Kidney (tissue), 14 donors: ENCODE data around the gene PTPRG. TPM values are rescaled to one million over a fixed set of nuclear protein-coding genes. Genes with fewer than 3 reads are reported as not detected.

Experiments
- DNase-seq, 5 donors: peaks; one replicate each; pipeline ENCODE4 v3.0.0-alpha.2; 2013 to 2020
- FAIRE-seq: peaks from 2 replicates; lab custom pipeline; 2012; peaks lifted over from hg19 to GRCh38; lab: Jason Lieb, UNC
- H3K27ac ChIP-seq, 2 donors: one replicate each; pipeline ENCODE4 v1.7.0; 2013; ENCODE audit warnings: low read depth in 2 of 2, low read length in 2 of 2, inconsistent platforms in 1 of 2
- H3K27me3 ChIP-seq: one replicate; pipeline ENCODE4 v1.7.1; 2013; ENCODE audit warnings: low read length, inconsistent platforms; ENCODE audit not compliant: control insufficient read depth, insufficient read depth
- H3K36me3 ChIP-seq, 3 donors: one replicate each; pipeline versions ENCODE4 v1.7.0 to v1.7.1; 2013; ENCODE audit warnings: low read length in 3 of 3, control low read depth in 1 of 3, inconsistent platforms in 1 of 3; ENCODE audit not compliant: insufficient read depth in 3 of 3, control insufficient read depth in 2 of 3
- H3K4me1 ChIP-seq, 3 donors: one replicate each; pipeline versions ENCODE4 v1.7.0 to v1.7.1; 2013; ENCODE audit warnings: low read length in 3 of 3, inconsistent platforms in 1 of 3, low read depth in 1 of 3; ENCODE audit not compliant: control insufficient read depth in 2 of 3, insufficient read depth in 2 of 3
- H3K4me3 ChIP-seq, 3 donors: one replicate each; pipeline versions ENCODE4 v1.7.0 to v1.8.1; 2013; ENCODE audit warnings: low read length in 3 of 3, control low read depth in 1 of 3, inconsistent platforms in 1 of 3
- H3K9ac ChIP-seq, 3 donors: one replicate each; pipeline versions ENCODE4 v1.7.0 to v1.7.1; 2013; ENCODE audit warnings: low read length in 3 of 3, control low read depth in 1 of 3, inconsistent platforms in 1 of 3
- H3K9me3 ChIP-seq, 3 donors: one replicate each; pipeline versions ENCODE4 v1.7.0 to v1.7.1; 2013; ENCODE audit warnings: low read length in 3 of 3, control low read depth in 1 of 3, inconsistent platforms in 1 of 3; ENCODE audit not compliant: control insufficient read depth in 2 of 3, insufficient read depth in 1 of 3
- intact Hi-C: fragments of 100-400 bp; cut with DNase I; formaldehyde crosslinking; loops from one replicate; pipeline ENCODE4 v1.11.1; 2022
- polyA plus RNA-seq: library from polyadenylated mRNA; stranded (reverse); fragments of 350-450 nt; fragmentation: Illumina TruSeq; extraction: RNeasy Lipid Tissue Mini Kit (QIAGEN cat#74804); gene quantifications from one replicate; pipeline ENCODE4 v1.2.3, GENCODE V29; 2014; ENCODE audit warnings: low read depth, low replicate concordance; ENCODE audit not compliant: insufficient read depth
- total RNA-seq: library from RNA; stranded (reverse); fragmentation: NEBNext Ultra II Directional; extraction: Animal tissue kit (Norgen Biotek cat#: 25700); gene quantifications from one replicate; pipeline ENCODE4 v1.2.1, GENCODE V29; 2021
- TF ChIP-seq, protein P1 (sequence below): IDR thresholded peaks from 3 replicates; pipeline ENCODE4 v1.5.1; 2012; ENCODE audit warnings: mild to moderate bottlenecking, moderate library complexity, borderline replicate concordance; ENCODE audit not compliant: insufficient read depth; ENCODE audit errors: extremely low read depth
- donor health status: control.
- donor health status: control.
- donor health status: control.
- donor health status: control.
- donor health status: control.
- donor health status: DM: yes; HTN: yes; CAD: no.
- donor health status: Normal renal cell carcinoma (clear cell type).

Gene PTPRG
- total and polyA plus RNA-seq, 2 donors from 2014 or later = 9.2 to 154 TPM

DNA sequence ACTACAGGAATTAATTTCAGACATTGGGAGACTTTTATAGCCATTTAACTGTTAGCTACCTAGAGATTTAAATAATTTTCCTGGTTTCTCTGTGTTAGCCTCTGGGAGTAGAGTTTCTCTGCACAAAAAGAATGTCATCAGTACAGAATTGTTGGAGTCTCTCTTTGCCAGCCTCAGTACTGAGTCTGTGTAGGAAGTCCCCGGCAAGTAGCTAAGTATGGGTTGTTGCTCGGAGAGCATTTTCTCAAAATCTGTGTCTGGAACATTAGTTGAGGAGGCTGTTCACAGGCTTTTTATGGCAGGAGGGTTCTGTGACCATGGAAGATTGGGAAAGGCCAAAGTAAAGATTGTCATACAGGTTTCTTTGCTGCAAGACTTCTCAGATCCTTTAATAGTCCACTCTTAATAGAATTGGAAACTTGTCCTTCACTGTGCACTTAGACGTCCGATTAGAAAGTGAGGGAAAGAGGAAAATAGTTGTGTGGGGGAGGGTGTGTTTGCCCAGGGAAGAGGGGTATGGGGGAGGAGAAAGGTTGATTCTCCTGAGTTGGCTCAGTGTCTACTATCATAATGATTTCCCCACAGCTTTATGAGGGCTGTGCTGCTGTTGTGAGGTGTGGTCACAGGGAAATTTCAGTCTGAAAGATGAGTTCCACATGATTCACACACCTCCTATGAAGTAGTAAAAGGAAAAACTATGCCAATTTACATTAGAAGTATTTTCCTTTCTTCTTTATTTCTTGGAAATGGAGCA, 207.1 kb downstream of the PTPRG start:
- no peaks in the 10 kb centered on the region for H3K27me3 ChIP-seq
- H3K4me1 ChIP-seq = peaks cover 0 to 5% (median 0%) of the 10 kb centered on the region in 3 donors
- TF ChIP-seq, protein P1, sequence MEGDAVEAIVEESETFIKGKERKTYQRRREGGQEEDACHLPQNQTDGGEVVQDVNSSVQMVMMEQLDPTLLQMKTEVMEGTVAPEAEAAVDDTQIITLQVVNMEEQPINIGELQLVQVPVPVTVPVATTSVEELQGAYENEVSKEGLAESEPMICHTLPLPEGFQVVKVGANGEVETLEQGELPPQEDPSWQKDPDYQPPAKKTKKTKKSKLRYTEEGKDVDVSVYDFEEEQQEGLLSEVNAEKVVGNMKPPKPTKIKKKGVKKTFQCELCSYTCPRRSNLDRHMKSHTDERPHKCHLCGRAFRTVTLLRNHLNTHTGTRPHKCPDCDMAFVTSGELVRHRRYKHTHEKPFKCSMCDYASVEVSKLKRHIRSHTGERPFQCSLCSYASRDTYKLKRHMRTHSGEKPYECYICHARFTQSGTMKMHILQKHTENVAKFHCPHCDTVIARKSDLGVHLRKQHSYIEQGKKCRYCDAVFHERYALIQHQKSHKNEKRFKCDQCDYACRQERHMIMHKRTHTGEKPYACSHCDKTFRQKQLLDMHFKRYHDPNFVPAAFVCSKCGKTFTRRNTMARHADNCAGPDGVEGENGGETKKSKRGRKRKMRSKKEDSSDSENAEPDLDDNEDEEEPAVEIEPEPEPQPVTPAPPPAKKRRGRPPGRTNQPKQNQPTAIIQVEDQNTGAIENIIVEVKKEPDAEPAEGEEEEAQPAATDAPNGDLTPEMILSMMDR = no peak

DNA sequence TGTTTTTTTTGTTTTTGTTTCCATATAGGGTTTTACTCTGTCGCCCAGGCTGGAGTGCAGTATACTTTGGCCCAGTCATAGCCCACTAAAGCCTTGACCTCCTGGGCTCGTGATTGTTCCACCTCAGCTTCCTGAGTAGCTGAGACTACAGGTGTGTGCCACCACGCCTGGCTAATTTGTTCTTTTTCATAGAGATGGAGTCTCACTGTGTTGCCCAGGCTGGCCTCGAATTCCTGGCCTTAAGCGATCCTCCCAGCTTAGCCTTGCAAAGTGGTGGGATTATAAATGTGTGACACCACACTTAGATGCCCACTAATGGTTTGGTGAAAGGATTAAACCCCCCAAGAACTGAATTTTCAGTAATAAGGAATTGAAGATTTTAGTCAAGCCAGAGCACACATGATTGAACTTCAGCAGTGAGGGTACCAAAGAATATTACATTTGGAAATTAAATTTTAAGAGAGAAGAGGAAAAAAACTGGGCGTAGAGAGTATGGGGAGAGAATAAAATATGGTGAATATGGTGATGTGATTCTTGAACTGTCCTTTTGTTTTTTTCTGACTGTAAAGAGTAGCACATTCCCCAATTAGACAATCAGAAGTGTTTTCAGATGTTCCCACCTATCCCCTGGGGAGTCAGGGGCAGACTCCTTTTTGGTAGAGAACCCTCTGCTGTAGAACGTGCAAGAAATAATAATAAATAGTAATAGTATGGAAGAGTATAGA, 208.1 kb downstream of the PTPRG start:
- H3K4me3 ChIP-seq = no peak overlapping the region
- H3K4me1 ChIP-seq = peaks cover 0 to 10% (median 0%) of the 10 kb centered on the region in 3 donors
- no peaks in the 10 kb centered on the region for H3K27me3 ChIP-seq
- DNase-seq (no peak), FAIRE-seq (no peak)
- no peaks in the 10 kb centered on the region for H3K36me3 ChIP-seq
- intact Hi-C loops = no loop called here
- no peak overlapping the region for H3K9ac ChIP-seq
- H3K27ac ChIP-seq = no peak overlapping the region
- H3K9me3 ChIP-seq = no peaks in the 10 kb centered on the region
- TF ChIP-seq, protein P1 = no peak

More for the DNA sequence above, 207.1 kb downstream of the PTPRG start:
- no peak overlapping the region for H3K4me3 ChIP-seq
- no peak overlapping the region for H3K9ac ChIP-seq
- H3K36me3 ChIP-seq = no peaks in the 10 kb centered on the region
- H3K27ac ChIP-seq = no peak overlapping the region
- H3K9me3 ChIP-seq = no peaks in the 10 kb centered on the region
- FAIRE-seq = no peak
- peak in 2 of 5 donors; percentile 22 to 34 for DNase-seq
- intact Hi-C loops = no loop called here

DNA sequence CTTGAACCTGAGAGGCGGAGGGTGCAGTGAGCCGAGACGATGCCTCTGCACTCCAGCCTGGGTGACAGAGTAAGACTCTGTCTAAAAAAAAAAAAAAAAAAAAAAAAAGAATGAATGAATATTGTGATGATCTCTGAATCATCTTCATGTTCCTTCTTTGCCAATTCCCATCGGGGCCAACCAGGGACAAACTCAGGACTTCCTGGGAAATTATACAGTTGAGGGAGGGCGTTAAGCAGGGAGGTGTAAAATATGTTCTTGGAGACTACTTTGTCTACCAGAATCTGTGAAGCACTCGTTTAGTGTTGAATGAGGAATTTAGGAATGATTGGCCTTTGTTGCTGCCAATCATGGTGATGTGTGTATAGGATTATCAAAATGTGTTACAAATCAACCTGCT, 210.6 kb downstream of the PTPRG start:
- Histone ChIP-seq H3K27me3 (no peaks in the 10 kb centered on the region), H3K4me1 (peaks cover 0 to 22% (median 2%) of the 10 kb centered on the region in 3 donors), H3K4me3 (no peak overlapping the region), H3K9ac (no peak overlapping the region), H3K27ac (no peak overlapping the region), H3K9me3 (no peaks in the 10 kb centered on the region), H3K36me3 (no peaks in the 10 kb centered on the region)
- FAIRE-seq = no peak
- intact Hi-C loops = no loop called here
- DNase-seq = no peak
- TF ChIP-seq, protein P1 = no peak
